Osteoblast (primary cell): ENCODE results near the gene RASGRP2. TPM values are rescaled to one million over a fixed set of nuclear protein-coding genes. Genes with fewer than 3 reads are reported as not detected.
A peak's percentile ranks its signal among the peaks of the same experiment; 100 is the strongest.

Experiments used
- DNase-seq: peaks from one replicate; pipeline ENCODE4 v3.0.0; 2011; ENCODE audit warnings: low spot score, mixed read lengths; ENCODE audit not compliant: insufficient read length; ENCODE audit errors: missing footprints
- H2AFZ ChIP-seq: 2 replicates; pipeline ENCODE4 v1.6.0; 2011; ENCODE audit warnings: mild to moderate bottlenecking, low read length
- H3K27ac ChIP-seq: 2 replicates; pipeline ENCODE4 v1.5.1; 2011; ENCODE audit warnings: mild to moderate bottlenecking, low read depth, low read length, moderate library complexity
- H3K27me3 ChIP-seq: 2 replicates; pipeline ENCODE4 v1.6.0; 2012; ENCODE audit warnings: mild to moderate bottlenecking, control low read depth, inconsistent platforms, low read length, moderate library complexity; ENCODE audit not compliant: insufficient read depth
- H3K36me3 ChIP-seq: 2 replicates; pipeline ENCODE4 v1.5.1; 2011; ENCODE audit warnings: mild to moderate bottlenecking, low read length, control low read depth, moderate library complexity; ENCODE audit not compliant: insufficient read depth
- H3K4me1 ChIP-seq: 2 replicates; pipeline ENCODE4 v1.5.1; 2011; ENCODE audit warnings: mild to moderate bottlenecking, low read length, control low read depth, moderate library complexity; ENCODE audit not compliant: insufficient read depth
- H3K4me2 ChIP-seq: 2 replicates; pipeline ENCODE4 v1.6.0; 2011; ENCODE audit warnings: mild to moderate bottlenecking, low read length; ENCODE audit not compliant: insufficient read depth
- H3K4me3 ChIP-seq: fragments of 200-600 bp; sonication (generic); 3 replicates; pipeline ENCODE4 v1.5.1; 2012; ENCODE audit warnings: mild to moderate bottlenecking, low read length, inconsistent platforms; ENCODE audit not compliant: insufficient read depth
- H3K79me2 ChIP-seq: 2 replicates; pipeline ENCODE4 v1.6.0; 2012; ENCODE audit warnings: mild to moderate bottlenecking, low read length, control low read depth, inconsistent platforms; ENCODE audit not compliant: insufficient read depth
- H3K9me3 ChIP-seq: 2 replicates; pipeline ENCODE4 v1.5.1; 2011; ENCODE audit warnings: low read depth, low read length, control low read depth
- H4K20me1 ChIP-seq: 2 replicates; pipeline ENCODE4 v1.6.0; 2012; ENCODE audit warnings: mild to moderate bottlenecking, low read length, control low read depth; ENCODE audit not compliant: insufficient read depth
- total RNA-seq: library from RNA; depleted of rRNA; stranded (reverse); fragments of >200 nt; gene quantifications from 2 replicates; pipeline ENCODE4 v1.2.3, GENCODE V29; 2012
- TF ChIP-seq, protein P1 (sequence below): IDR thresholded peaks from 2 replicates; pipeline ENCODE4 v1.5.1; 2011; ENCODE audit warnings: mild to moderate bottlenecking, low read depth, low read length, moderate library complexity; ENCODE audit errors: extremely low read depth

Gene RASGRP2
- 0.29 TPM in 1 of 2 replicates, not detected in the other for total RNA-seq

DNA sequence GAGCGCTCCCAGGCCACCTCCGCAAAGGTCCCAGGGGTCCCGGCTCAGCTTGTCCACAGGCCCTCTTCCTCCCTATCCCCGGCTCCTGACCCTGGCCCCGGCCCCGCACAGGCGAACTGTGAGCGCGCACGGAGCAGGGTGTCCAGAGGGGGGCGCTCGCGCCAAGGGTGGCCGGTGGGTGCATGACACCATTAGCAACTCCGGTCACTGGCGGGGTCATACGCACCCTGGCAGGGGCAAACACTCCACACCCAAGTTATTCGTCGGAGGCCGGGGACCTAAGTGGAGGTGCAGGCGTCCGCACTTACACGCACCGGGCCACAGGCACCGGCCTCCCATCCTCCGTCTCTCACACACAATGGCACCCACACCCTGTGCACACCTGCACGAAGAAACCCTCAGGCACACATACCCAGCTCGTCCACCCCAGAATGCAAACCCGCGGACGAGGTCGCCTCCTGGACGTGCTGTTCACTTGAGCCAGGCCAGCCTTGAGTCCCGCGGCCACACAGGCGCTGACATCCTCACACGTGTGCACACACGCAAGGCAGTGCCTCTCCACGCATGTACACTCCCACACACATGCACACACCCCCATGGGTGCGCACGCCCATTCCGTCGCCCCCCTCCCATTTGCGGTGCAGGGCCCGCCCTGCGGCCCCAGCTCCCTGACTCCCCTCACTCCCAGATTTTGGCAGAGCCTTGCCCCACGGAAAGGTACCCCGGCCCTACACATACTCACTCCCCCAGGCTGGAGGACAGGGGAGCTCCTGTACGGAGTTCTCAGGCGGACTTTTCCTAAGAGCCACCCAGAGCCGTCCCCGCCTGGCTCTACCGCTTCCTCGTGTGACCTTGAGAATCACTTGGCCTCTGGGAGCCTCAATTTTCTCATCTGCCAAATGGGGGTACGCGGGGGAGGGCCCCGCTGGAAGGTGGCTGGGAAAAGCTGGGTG lies at the start of gene RASGRP2:
Gene RASGRP2, minus strand, starts transcription at position 552 of the 953 bp plus-strand sequence. CDS start 1,276 bp downstream, outside the sequence.
- Histone ChIP-seq H3K27me3 (peaks cover 56% of the 10 kb centered on the region), H3K4me3 (peak within 1 kb of the TSS; percentile 69), H3K79me2 (no peaks in the 10 kb centered on the region), H4K20me1 (no peaks in the 10 kb centered on the region), H3K4me1 (peaks cover 10% of the 10 kb centered on the region), H3K36me3 (no peaks in the 10 kb centered on the region), H3K9me3 (no peaks in the 10 kb centered on the region), H3K4me2 (peak within 1 kb of the TSS; percentile 89), H2AFZ (no peak within 1 kb of the TSS), H3K27ac (no peak within 1 kb of the TSS)
- TF ChIP-seq, protein P1, sequence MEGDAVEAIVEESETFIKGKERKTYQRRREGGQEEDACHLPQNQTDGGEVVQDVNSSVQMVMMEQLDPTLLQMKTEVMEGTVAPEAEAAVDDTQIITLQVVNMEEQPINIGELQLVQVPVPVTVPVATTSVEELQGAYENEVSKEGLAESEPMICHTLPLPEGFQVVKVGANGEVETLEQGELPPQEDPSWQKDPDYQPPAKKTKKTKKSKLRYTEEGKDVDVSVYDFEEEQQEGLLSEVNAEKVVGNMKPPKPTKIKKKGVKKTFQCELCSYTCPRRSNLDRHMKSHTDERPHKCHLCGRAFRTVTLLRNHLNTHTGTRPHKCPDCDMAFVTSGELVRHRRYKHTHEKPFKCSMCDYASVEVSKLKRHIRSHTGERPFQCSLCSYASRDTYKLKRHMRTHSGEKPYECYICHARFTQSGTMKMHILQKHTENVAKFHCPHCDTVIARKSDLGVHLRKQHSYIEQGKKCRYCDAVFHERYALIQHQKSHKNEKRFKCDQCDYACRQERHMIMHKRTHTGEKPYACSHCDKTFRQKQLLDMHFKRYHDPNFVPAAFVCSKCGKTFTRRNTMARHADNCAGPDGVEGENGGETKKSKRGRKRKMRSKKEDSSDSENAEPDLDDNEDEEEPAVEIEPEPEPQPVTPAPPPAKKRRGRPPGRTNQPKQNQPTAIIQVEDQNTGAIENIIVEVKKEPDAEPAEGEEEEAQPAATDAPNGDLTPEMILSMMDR, result peak; percentile 49
- DNase-seq, result peak; percentile 95

DNA sequence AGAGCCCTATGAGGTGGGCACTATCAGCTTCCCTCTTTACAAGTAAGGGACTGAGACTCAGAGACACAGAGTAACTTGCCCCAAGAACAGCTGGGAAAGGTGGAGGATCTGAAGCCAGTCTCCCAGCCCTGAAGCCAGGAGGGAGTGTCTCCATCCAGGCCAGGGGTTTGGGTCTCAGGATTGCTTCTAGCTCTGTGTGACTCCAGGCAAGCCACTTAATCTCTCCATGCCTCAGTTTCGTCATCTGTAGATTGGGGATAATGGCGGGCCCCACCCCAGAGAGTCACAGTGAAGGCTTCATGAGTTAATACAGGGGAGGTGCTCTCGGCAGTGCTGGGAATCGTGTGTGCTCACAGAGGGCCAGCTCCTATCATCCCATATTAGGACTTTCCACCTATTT lies 48.5 kb upstream of the RASGRP2 start:
- Histone ChIP-seq H3K4me1 (no peaks in the 10 kb centered on the region), H3K79me2 (no peaks in the 10 kb centered on the region), H3K4me3 (no peak overlapping the region), H4K20me1 (no peaks in the 10 kb centered on the region), H3K36me3 (peaks cover 5% of the 10 kb centered on the region), H3K9me3 (no peaks in the 10 kb centered on the region), H2AFZ (no peak overlapping the region), H3K27me3 (no peaks in the 10 kb centered on the region), H3K27ac (no peak overlapping the region), H3K4me2 (no peak overlapping the region)
- TF ChIP-seq, protein P1, result no peak
- peak; percentile 29 for DNase-seq

DNA sequence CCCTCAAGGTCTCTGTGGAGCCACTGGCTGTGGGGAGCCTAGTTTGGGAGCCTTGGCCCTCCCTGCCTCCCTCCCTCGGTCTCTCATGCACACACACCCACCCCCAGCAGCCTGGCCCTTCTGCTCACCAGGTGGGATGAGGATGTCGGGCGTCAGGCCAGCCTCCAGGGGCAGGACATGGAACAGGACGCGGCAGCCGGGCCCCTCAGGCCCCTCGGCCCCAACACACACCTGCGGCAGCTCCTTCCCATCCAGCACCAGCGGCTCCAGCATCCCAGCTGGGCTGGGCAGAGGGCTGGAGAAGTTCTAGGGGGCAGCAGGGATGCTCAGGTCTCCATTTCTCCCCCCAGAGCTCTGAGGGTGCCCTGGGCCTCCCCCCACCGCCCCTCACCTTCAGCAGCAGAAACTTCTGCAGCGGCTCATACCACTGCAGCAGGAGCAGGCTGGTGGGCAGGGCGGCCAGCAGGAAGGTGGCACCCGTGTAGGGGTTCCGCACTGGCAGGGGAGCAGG lies 47.9 kb upstream of the RASGRP2 start:
- Histone ChIP-seq H3K27ac (no peak overlapping the region), H2AFZ (no peak overlapping the region), H3K9me3 (no peaks in the 10 kb centered on the region), H4K20me1 (no peaks in the 10 kb centered on the region), H3K4me1 (no peaks in the 10 kb centered on the region), H3K36me3 (peaks cover 5% of the 10 kb centered on the region), H3K4me2 (no peak overlapping the region), H3K4me3 (no peak overlapping the region), H3K27me3 (no peaks in the 10 kb centered on the region), H3K79me2 (no peaks in the 10 kb centered on the region)
- no peak for DNase-seq
- TF ChIP-seq, protein P1, result no peak
